AG04450 (cell line): Measurements from ENCODE around the gene OSCP1. TPM values are rescaled to one million over a fixed set of nuclear protein-coding genes. Genes with fewer than 3 reads are reported as not detected.

Experiments used
- CTCF ChIA-PET: fragments of 300-600, 350-600 bp; formaldehyde crosslinking; extraction: SDS; loops from one replicate; lab custom pipeline; 2022; ENCODE audit warnings: antibody characterized with exemption, inconsistent platforms; lab: Charles Lee
- POLR2A ChIA-PET: fragments of 350-600 bp; formaldehyde crosslinking; extraction: SDS; loops from one replicate; lab custom pipeline; 2021; ENCODE audit warnings: antibody characterized with exemption, inconsistent platforms; lab: Yijun Ruan, JAX
- DNase-seq: peaks from one replicate; pipeline ENCODE4 v3.0.0-alpha.2; 2011; ENCODE audit warnings: low read depth, low spot score
- H3K27ac ChIP-seq: one replicate; pipeline ENCODE4 v1.5.1; 2012; ENCODE audit warnings: low read depth, low read length, control low read depth
- H3K27me3 ChIP-seq: one replicate; pipeline ENCODE4 v1.6.0; 2012; ENCODE audit warnings: low read length; ENCODE audit not compliant: control insufficient read depth, insufficient read depth
- H3K4me3 ChIP-seq: 2 replicates; pipeline ENCODE4 v1.5.1; 2011; ENCODE audit warnings: mild to moderate bottlenecking, low read depth, low read length, control low read depth
- H3K9me3 ChIP-seq: 2 replicates; pipeline ENCODE4 v1.5.1; 2012; ENCODE audit warnings: low read length; ENCODE audit not compliant: control insufficient read depth, insufficient read depth
- polyA plus RNA-seq: library from polyadenylated mRNA; depleted of rRNA; stranded (reverse); fragments of >200 nt; gene quantifications from 2 replicates; pipeline ENCODE4 v1.2.3, GENCODE V29; 2011
- TF ChIP-seq, protein P1 (sequence below): IDR thresholded peaks from 2 replicates; pipeline ENCODE4 v1.5.1; 2011; ENCODE audit warnings: low read depth, low read length, control low read depth, inconsistent platforms

OSCP1 gene
- polyA plus RNA-seq, 1 experiment: 7.9 TPM

DNA sequence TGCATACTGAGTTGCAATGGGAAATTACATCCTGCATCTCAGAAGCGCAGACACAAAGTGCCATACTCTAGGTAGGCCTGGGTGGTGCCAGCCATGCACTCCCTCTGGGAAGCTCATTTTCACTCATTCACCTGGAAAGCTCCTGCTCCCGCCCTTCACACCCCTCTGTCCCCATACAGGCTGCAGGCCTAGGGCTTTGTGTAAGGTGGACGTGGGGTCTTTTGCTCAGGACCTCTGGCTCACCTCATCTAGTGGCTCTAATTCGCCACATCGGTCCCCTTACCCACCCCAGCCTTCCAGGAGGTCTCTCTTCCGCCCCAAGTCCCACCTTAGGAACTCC lies 13.2 kb upstream of the OSCP1 start:
- TF ChIP-seq, protein P1, sequence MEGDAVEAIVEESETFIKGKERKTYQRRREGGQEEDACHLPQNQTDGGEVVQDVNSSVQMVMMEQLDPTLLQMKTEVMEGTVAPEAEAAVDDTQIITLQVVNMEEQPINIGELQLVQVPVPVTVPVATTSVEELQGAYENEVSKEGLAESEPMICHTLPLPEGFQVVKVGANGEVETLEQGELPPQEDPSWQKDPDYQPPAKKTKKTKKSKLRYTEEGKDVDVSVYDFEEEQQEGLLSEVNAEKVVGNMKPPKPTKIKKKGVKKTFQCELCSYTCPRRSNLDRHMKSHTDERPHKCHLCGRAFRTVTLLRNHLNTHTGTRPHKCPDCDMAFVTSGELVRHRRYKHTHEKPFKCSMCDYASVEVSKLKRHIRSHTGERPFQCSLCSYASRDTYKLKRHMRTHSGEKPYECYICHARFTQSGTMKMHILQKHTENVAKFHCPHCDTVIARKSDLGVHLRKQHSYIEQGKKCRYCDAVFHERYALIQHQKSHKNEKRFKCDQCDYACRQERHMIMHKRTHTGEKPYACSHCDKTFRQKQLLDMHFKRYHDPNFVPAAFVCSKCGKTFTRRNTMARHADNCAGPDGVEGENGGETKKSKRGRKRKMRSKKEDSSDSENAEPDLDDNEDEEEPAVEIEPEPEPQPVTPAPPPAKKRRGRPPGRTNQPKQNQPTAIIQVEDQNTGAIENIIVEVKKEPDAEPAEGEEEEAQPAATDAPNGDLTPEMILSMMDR: no peak
- H3K27ac ChIP-seq: no peak overlapping the region
- H3K27me3 ChIP-seq: no peaks in the 10 kb centered on the region
- ChIA-PET POLR2A (interaction anchor here (2.0 kb wide), 1 partner anchor 13 kb away, joined by 24 read pairs; the partner anchor contains the start of gene OSCP1), CTCF (no interaction called here)
- H3K4me3 ChIP-seq: peak overlapping the region; percentile 91
- no peak for DNase-seq
- no peaks in the 10 kb centered on the region; the same call in 1 of the 2 replicates for H3K9me3 ChIP-seq

DNA sequence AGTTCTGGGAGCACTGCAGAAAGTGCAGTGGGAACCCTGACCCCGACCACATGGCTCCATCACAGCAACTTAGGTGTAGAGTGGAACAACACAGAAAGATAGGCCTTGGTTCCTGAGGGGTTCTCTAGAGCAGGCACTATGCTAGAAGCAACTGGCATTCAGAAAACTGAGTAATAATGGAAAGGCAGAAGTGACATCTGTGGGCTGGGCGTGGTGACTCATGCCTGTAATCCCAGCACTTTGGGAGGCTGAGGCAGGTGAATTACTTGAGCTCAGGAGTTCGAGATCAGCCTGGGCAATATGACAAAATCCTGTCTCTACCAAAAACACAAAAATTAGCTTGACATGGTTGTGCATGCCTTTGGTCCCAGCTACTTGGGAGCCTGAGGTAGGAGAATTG lies 8.7 kb upstream of the OSCP1 start:
- Histone ChIP-seq H3K4me3 (no peak overlapping the region), H3K9me3 (no peaks in the 10 kb centered on the region; the same call in 1 of the 2 replicates), H3K27ac (no peak overlapping the region), H3K27me3 (no peaks in the 10 kb centered on the region)
- ChIA-PET CTCF (no interaction called here), POLR2A (no interaction called here)
- TF ChIP-seq, protein P1: no peak
- no peak for DNase-seq

DNA sequence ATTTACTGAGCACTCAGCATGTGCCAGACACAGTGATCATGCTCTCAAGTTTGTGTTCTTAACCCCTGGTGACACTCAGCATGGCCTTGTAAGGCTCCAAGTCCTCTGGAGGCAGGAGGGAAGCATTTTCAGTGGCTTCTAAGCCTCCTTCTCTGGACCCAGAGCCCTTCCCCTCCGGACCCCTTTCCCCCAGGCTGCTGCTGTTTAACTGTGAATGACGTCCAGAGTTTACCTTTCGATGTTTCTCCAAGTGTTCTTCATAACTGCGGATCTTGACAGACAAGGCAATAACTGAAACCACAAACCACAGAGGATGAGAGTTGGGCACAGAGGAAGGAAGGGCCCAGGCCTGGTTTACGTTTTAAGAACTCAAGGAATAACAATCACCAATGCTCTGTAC lies 7.4 kb upstream of the OSCP1 start:
- Histone ChIP-seq H3K9me3 (no peaks in the 10 kb centered on the region), H3K4me3 (no peak overlapping the region), H3K27ac (no peak overlapping the region), H3K27me3 (no peaks in the 10 kb centered on the region)
- no peak for DNase-seq
- TF ChIP-seq, protein P1: no peak
- ChIA-PET POLR2A (no interaction called here), CTCF (no interaction called here)

DNA sequence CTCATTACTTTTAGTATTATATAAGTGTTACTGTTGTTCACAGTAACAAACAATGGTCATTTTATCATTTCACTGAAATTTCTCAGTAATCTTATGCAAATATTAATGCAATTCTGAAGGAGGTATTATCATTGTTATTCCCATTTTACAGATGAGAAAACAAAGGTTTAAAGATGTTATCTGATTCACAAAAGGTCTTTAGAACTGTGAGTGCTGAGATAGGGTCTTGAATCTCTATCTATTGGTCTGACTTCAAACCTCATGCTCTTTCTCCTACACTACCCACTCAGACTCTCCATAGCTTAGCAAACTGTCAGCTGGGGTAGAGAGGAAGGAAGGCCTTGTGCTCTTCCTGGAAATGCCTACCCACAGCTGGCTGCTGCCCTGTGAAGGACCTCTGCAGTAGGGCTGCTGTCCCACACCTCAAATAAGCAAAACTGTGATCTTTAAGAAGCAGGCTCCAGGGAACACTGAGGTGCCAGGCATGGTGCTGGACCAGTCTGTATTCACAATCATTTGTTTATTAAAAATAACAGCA lies 6.2 kb upstream of the OSCP1 start:
- ChIA-PET POLR2A (no interaction called here), CTCF (no interaction called here)
- Histone ChIP-seq H3K27ac (no peak overlapping the region), H3K27me3 (no peaks in the 10 kb centered on the region), H3K4me3 (no peak overlapping the region), H3K9me3 (no peaks in the 10 kb centered on the region)
- no peak for DNase-seq
- TF ChIP-seq, protein P1: no peak

DNA sequence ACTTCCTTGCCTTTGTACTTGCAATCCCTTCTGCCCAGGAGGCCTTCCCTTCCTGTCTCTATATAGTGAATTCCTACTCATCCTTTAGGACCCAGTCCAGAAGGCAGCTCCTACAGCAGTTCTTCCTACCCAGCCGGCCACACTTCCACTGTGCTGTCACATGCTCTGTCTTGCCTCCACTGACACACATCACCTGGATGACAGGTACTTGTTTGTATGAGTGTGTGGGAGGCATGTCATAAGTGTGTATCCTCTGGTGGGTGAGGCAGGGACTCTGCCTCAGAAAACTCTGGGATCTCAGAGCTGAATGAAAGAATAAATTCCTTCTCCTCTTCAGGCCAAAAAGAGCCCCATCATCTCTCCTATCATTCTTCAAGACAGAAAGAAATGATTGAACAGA lies 5.1 kb upstream of the OSCP1 start:
- TF ChIP-seq, protein P1: no peak
- Histone ChIP-seq H3K9me3 (no peaks in the 10 kb centered on the region), H3K27me3 (no peaks in the 10 kb centered on the region), H3K27ac (no peak overlapping the region), H3K4me3 (no peak overlapping the region)
- CTCF ChIA-PET: interaction anchor here (0.6 kb wide), 1 partner anchor 292 kb away, joined by 3 read pairs; no protein-coding TSS in a partner anchor
- POLR2A ChIA-PET: interaction anchor here (0.6 kb wide), 1 partner anchor 1061 kb away, joined by 4 read pairs; no protein-coding TSS in a partner anchor
- DNase-seq: no peak
